Fibroblast of peridontal ligament (primary cell): ENCODE results near the gene GPR15LG.

Source experiments
- DNase-seq: peaks from one replicate; pipeline ENCODE4 v3.0.0-alpha.2; 2010; ENCODE audit errors: extremely low read depth

GPR15LG gene

DNA sequence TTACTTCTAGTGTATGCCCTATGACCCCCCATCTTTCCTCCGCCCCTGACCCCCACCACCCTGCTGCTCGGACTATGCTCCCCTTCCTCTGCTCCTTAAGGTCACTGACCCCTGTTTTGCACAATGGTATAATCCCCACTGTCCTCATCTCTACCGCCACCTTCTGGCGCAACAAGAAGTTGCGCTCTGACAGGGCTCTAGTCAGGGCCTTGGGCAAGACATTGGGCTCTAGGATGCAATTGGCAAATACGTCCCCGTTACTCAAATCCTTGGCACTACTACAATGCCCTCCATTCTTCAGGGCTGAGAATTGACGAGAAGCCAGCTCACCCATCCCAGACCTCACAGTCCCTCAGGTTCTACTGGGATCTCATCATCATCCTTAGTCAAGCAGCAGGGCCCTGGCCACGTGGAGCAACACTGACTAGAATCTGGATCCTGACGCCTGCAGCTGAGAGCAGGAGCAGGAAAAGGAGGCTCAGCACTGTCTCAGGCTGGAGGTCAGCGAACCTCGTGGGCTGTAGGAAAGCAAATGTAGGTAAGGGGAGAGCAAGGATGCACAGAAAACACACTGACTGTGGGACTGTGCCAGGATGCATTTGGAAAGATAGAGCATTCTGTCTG lies 41.1 kb downstream of the GPR15LG start:
- no peak for DNase-seq

DNA sequence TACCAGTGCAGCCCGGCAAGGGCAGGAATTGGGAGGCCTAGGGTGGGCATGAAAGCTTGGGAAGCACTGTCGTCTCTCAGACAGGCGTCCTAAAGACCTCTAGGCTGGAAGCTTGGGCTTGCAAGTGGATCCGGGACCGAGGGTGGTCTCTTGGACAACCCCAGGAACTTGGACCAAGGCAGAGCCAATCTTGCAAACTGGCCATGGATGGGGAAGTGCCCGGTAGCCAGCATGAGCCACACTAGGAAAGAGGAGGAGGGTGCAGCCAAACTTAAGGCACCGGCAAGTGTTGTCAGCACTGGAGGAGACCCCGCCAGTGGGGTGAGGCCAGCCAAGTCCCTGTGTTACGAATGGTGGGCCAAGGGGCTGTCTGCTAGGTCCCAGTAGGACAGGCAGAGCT lies 43.2 kb downstream of the GPR15LG start:
- no peak for DNase-seq

DNA sequence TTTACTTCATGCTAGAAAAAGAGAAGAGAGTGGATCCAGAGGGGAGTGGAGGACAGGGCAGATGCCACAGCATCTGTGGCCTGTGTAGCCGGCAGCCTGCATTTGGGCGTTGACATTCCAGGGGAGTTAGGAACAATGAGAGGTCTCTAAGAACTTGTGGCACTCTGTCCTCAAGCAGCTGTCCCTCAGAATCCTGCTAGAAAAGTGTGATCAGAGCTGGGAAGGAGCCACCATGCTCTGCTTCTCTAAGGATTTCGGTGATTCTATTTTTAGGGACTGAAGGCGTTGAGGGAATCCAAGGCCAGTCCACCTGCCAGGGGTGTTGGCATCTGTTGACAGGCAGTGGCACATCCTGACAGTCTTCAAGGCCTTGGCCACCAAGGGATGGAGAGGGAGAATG lies 44.1 kb downstream of the GPR15LG start:
- no peak for DNase-seq

DNA sequence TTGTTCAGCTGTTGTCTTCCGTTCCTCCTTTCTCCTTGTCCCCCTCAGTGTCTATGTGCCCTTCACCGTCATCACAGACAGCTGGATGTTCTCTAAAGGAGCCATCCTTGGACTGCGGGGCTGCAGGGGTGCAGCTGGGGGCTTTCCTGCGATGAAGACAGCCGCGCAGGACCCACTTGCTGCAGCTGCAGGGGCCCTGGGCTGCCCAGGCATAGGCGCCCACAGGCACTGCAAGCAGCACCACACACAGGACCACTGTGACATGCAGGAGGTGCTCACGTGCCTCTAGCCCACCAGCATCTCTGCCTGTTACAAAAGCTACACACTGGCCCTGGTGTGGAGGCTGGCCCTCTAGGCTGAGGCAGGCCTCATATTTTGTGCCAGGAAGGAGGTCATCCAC lies 48.3 kb downstream of the GPR15LG start:
- no peak for DNase-seq

DNA sequence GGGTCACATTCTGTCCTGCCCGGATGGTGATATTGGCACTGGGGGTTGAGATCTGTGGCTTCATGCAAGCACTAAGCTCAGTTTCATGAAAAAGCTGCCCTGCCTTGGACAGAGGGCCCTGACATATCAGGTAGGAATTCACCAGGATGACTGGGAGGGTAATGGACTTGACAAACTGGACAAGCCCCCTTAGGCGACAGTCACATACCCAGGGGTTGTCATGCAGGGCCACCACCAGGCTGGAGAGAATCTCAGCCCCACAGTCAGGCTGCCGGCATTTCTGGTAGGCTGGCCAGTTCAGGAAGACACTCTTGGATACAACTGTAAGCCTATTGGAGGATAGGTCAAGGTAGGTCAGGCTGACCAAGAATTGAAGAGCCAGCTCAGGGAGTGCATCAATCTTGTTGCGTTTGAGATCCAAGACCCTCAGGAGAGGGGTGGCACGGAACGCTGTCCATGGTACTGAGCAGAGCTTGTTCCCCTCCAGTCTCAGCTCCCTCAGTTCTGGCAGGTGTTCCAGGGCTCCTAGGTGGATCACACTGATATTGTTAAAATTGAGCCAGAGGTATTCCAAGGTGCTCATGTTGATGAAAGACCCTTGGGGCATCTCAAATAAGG lies 50.9 kb downstream of the GPR15LG start:
- DNase-seq: no peak

DNA sequence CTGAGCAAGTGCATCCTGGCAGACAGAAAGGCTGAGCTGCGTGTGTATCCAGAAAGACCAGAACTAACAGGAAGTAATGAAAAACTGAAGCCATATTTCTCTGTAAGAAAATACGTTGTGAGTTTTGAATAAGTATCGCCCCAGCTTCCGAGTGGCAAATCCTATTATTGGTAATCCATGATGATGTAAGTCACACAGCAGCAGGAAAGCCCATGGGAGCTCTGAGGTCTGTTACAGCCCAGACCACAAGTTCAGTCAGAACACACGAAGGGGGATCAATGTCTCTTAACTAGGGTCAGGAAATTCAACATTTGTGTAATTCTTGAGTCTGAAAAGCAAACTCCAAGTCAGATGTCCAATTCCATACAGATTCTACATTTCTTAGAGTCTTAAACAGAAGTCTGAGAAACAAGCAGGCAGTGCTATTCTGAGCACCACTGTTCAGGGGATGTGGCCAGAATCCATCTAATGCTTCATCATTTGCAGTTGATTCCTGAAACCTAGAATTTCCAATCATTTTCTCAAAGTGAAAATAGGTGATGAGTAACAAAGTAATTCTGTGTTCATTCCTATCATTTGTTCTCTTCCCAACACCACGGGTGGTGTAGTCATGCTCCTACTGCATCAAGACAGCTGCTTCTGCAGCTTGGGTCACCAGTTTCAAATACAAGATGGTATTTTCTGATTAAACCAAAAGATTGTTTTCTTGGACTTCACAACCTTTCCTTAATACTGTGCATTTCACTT lies 52.0 kb downstream of the GPR15LG start, which contains the start of gene LRIT2:
Gene LRIT2 (minus strand): TSS at position 118 of the 747 bp plus-strand sequence. CDS start 24 bp downstream, at position 94.
- no peak for DNase-seq

DNA sequence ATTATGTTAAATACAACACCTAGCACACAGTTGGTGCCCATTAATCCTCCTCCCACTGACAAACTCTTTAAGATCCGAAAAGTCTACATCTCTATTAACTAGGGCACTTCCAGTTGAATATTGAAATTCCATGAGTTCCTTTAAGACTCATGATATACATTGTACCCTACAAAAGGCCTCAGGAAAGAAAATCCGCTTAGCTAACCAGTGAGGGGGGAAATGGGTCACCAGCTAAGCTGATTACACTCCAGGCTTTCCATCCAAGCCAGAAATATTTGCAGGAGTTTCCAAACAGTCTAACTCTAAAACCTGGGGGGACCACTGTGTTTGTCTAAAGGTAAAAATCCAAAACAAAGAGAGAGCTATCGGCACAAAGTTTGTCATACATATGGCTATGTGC lies 53.0 kb downstream of the GPR15LG start:
- DNase-seq: no peak

DNA sequence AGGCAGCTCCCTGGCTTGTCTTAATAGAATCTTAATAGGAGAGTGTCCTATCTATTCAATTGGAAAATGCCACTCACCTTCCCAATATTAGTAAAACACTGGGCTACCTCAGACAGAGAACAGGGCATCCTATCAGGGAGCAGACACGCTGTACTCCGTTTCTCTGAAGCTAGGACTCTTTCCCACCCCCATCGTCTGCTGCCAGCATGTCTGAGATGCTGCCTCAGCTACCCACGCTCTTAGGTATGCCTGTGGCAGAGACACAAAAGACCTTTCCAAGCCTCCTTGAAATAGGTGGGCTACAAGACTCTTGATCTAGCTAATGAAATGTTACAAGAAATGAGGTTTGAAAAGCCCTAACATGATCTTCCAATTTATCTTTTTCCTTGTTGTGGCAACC lies 54.2 kb downstream of the GPR15LG start:
- no peak for DNase-seq

DNA sequence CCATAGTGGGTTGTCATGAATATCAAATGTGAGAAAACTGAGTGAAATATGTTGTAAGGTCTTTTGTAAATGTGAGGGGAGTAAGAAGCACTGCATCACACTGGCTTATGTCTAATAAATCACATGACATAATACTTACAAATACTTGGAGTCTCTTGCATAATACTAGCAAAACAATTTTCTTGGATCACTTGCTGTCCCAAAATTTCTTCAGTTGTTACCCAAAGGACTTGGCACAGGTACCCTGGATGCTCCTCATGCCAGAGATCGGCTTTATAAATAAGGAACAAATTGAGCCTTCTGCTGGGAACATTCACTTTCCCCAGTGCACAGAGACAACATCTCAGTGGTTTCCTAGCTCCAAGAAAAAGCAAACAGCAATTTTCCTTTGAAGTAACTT lies 56.8 kb downstream of the GPR15LG start:
- DNase-seq: no peak

DNA sequence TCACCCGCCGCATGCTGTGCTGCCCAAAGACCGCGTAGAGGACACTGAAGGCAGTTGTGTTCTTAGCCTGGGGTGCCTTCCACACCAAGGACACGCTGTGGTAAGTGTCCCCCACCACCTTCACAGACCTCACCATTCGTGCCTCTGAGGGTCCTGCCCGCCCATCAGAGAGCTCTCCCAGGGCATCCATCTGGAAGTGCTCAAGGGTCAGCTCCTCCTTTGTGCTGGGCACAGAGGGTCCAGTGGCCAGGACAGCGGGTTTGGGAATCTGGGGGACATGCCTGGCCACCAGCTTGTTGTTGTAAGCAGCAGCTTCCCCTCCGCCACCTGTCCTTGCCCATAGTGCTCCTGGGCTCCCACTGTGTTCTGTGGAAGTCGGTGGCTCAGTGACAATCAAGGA lies 58.8 kb downstream of the GPR15LG start:
- no peak for DNase-seq

DNA sequence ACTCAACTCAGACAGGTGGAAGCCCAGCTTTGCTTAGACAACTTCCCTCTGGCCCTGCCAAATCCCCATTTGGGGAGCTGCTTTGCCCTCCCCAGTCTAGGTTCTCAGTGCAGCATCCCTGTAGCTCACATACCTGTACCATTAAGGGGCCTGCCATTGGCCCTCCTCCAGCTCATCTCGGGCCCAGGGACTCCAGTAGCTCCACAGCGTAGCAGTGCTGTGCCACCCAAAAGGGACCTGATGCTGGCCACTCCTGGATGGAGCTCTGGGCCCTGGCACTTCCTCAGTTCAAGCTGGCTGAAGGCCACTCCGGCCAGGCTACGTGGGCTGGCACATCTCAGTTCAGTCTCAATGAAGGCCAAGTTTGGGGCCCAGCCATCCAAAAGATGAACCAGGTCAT lies 60.3 kb downstream of the GPR15LG start:
- no peak for DNase-seq

DNA sequence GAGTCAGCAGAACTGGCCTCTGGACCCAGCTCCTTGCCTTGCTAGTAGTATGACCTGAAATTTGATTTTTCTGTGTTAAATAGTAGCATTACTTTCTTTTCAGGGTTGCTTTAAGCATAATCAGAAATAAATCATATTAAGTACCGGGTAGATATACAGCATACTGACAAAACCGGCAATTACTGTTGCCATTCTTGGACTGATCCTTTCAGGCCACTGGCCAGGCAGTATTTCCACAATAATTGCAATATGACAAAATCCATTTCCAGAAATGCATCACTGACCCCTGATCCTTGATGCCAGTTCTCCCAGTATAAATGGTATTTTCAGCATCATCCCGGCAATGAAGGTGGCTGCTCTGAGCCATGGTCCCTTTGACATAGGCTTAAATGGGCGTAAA lies 60.9 kb downstream of the GPR15LG start:
- DNase-seq: no peak
